Upper lobe of right lung (tissue), 1 donor: ENCODE measurements around the gene CACNB2. TPM values are rescaled to one million over a fixed set of nuclear protein-coding genes. Genes with fewer than 3 reads are reported as not detected.

Source experiments
- ATAC-seq: fragments of 200-7000 bp; cut with Tn5 transposase; one replicate; pipeline ENCODE4 v1.9.1; 2020; ENCODE audit warnings: mild to moderate bottlenecking, moderate library complexity
- DNase-seq: peaks from one replicate; pipeline ENCODE4 v3.0.0-alpha.2; 2020
- H3K27ac ChIP-seq: fragments of 200-600 bp; one replicate; pipeline ENCODE4 v1.8.0; 2022
- H3K27me3 ChIP-seq: fragments of 200-600 bp; one replicate; pipeline ENCODE4 v1.8.0; 2022; ENCODE audit warnings: mild to moderate bottlenecking
- H3K36me3 ChIP-seq: fragments of 200-600 bp; one replicate; pipeline ENCODE4 v1.8.0; 2022
- H3K4me1 ChIP-seq: fragments of 200-600 bp; one replicate; pipeline ENCODE4 v1.8.0; 2022
- H3K4me3 ChIP-seq: fragments of 200-600 bp; one replicate; pipeline ENCODE4 v1.8.0; 2022; ENCODE audit warnings: mild to moderate bottlenecking
- H3K9me3 ChIP-seq: fragments of 200-600 bp; one replicate; pipeline ENCODE4 v1.8.0; 2022
- CTCF ChIP-seq: fragments of 200-600 bp; IDR thresholded peaks from one replicate; pipeline ENCODE4 v1.8.0; 2022; ENCODE audit warnings: antibody characterized with exemption
- intact Hi-C: fragments of 100-400 bp; cut with DNase I; formaldehyde crosslinking; loops from one replicate; pipeline ENCODE4 v1.11.0; 2022
- total RNA-seq: library from RNA; stranded (reverse); fragmentation: NEBNext Ultra II Directional; extraction: Animal tissue kit (Norgen Biotek cat#: 25700); gene quantifications from one replicate; pipeline ENCODE4 v1.2.1, GENCODE V29; 2021
- donor health status: DM: no; HTN: yes; CAD: no; lungs with severe emphysema.

The CACNB2 gene
- total RNA-seq, 1 donor from 2014 or later, result 4.2 TPM

- Histone ChIP-seq H3K36me3 (no peaks in the 10 kb centered on the region), H3K27me3 (no peaks in the 10 kb centered on the region), H3K4me1 (no peaks in the 10 kb centered on the region), H3K9me3 (no peaks in the 10 kb centered on the region), H3K4me3 (no peak overlapping the region), H3K27ac (no peak overlapping the region)
- intact Hi-C loops, result no loop called here
- DNase-seq (no peak), ATAC-seq (no peak)
- TF ChIP-seq CTCF, result no peak
Measured at GRCh38 chr10:18157881-18158280, 17.7 kb downstream of the CACNB2 start.

- no peak for DNase-seq
- peak overlapping the region; percentile 40 for H3K27ac ChIP-seq
- H3K27me3 ChIP-seq, result no peaks in the 10 kb centered on the region
- no peak for TF ChIP-seq CTCF
- intact Hi-C loops, result no loop called here
- no peak for ATAC-seq
- H3K4me3 ChIP-seq, result no peak overlapping the region
- no peaks in the 10 kb centered on the region for H3K9me3 ChIP-seq
- no peaks in the 10 kb centered on the region for H3K36me3 ChIP-seq
- no peaks in the 10 kb centered on the region for H3K4me1 ChIP-seq
Measured at GRCh38 chr10:18158773-18159265, 18.6 kb downstream of the CACNB2 start.

DNA sequence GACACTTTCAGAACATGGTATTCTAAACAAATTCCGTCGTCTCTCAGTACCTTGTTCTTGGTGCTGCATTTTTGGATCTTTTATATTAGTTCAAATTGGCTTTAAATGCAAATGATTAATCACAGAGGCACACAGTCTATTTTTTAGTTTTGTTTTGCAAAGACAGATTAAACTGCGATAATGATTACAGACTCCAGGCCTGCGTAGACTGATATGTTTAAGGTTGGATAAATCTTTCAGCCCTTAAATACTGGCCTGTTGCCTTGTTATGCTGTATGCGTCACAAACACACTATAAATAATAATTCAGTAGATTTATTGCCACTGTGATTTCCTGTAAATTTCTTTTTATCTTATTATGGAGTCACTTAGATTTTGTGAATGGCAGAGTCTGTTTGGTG lies 19.3 kb downstream of the CACNB2 start:
- intact Hi-C loops, result no loop called here
- DNase-seq (no peak), ATAC-seq (no peak)
- Histone ChIP-seq H3K36me3 (no peaks in the 10 kb centered on the region), H3K9me3 (no peaks in the 10 kb centered on the region), H3K27ac (peak overlapping the region; percentile 40), H3K27me3 (no peaks in the 10 kb centered on the region), H3K4me3 (no peak overlapping the region), H3K4me1 (no peaks in the 10 kb centered on the region)
- no peak for TF ChIP-seq CTCF

GRCh38 chr10:18162021-18162627 lies 21.9 kb downstream of the CACNB2 start:
- no peaks in the 10 kb centered on the region for H3K9me3 ChIP-seq
- no peak overlapping the region for H3K27ac ChIP-seq
- no peaks in the 10 kb centered on the region for H3K36me3 ChIP-seq
- intact Hi-C loops, result no loop called here
- H3K27me3 ChIP-seq, result no peaks in the 10 kb centered on the region
- no peak for TF ChIP-seq CTCF
- DNase-seq (no peak), ATAC-seq (no peak)
- H3K4me3 ChIP-seq, result no peak overlapping the region
- H3K4me1 ChIP-seq, result no peaks in the 10 kb centered on the region

DNA sequence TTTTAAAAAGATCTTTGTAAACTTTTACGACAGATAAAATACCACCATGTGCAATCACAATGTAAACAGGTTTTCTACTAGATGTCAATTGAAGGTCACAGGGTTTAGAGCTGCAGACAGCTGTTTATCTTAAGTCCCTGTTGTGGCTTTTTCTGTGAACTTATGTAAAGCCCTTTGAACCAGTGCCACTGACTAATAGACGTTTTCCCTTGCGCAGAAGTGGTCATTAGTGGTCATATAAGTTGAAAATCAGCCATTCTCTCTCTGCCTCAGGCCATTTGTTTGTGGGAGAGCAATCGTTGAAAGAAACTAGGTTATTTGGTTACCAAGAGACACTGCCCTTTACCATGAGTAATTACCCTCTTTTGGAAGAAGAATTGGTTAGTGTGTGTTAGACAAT lies 23.9 kb downstream of the CACNB2 start:
- intact Hi-C loops, result no loop called here
- Histone ChIP-seq H3K4me3 (no peak overlapping the region), H3K9me3 (no peaks in the 10 kb centered on the region), H3K36me3 (no peaks in the 10 kb centered on the region), H3K27me3 (no peaks in the 10 kb centered on the region), H3K4me1 (no peaks in the 10 kb centered on the region), H3K27ac (no peak overlapping the region)
- no peak for ATAC-seq
- no peak for TF ChIP-seq CTCF
- no peak for DNase-seq
